K562 (cell line): ENCODE data around the gene PRPH2. TPM values are rescaled to one million over a fixed set of nuclear protein-coding genes. Genes with fewer than 3 reads are reported as not detected.

ENCODE experiments used
- ATAC-seq: fragments of 200-7000 bp; cut with Tn5 transposase; 3 replicates; pipeline ENCODE4 v1.9.1; 2020; ENCODE audit warnings: moderate library complexity
- BruUV-seq: library from RNA; stranded (reverse); fragments of 400-500 nt; replicated peaks from 2 replicates; lab custom pipeline; 2021; lab: Mats Ljungman, UMichigan
- CTCF ChIA-PET: fragments of 300-600 bp; formaldehyde crosslinking; extraction: SDS; loops from one replicate; lab custom pipeline; 2021; ENCODE audit warnings: low intra/inter-chr PET ratio; lab: Yijun Ruan, JAX
- POLR2A ChIA-PET: fragments of 300-600, 350-650 bp; sonication (Branson Sonifier 250); formaldehyde crosslinking; extraction: SDS; loops from one replicate; lab custom pipeline; 2021; ENCODE audit warnings: antibody characterized with exemption, inconsistent platforms; lab: Yijun Ruan, JAX
- DNase-seq, 4 experiments: peaks; one replicate each; pipeline versions ENCODE4 v3.0.0 to v3.0.0-alpha.2; 2011 to 2018; ENCODE audit warnings: low spot score in 3 of 4, mixed read lengths in 3 of 4; ENCODE audit errors: extremely low read depth in 1 of 4
- FAIRE-seq: peaks from 2 replicates; lab custom pipeline; 2011; peaks lifted over from hg19 to GRCh38; lab: Jason Lieb, UNC
- H2AFZ ChIP-seq: 2 replicates; pipeline ENCODE4 v1.6.0; 2011; ENCODE audit warnings: low read depth, low read length, control low read depth, inconsistent platforms
- H3K27ac ChIP-seq: fragments of 200-600 bp; 3 replicates; pipeline ENCODE4 v1.8.0; 2011; ENCODE audit warnings: low read depth, mild to moderate bottlenecking, control low read depth, inconsistent platforms, low read length, moderate library complexity, mixed read lengths; ENCODE audit errors: extremely low read depth
- H3K27me3 ChIP-seq, 2 experiments: fragments of 300-600 bp in 1 of 2; 2 replicates in 1 of 2; 3 replicates in 1 of 2; pipeline versions ENCODE4 v1.6.0 to v1.8.0; 2011; ENCODE audit warnings: inconsistent platforms in 2 of 2, low read length in 2 of 2, mild to moderate bottlenecking in 1 of 2, mixed read lengths in 1 of 2, moderate library complexity in 1 of 2; ENCODE audit not compliant: control insufficient read depth in 2 of 2, insufficient read depth in 2 of 2
- H3K36me3 ChIP-seq: fragments of 300-600 bp; 3 replicates; pipeline ENCODE4 v1.8.0; 2011; ENCODE audit warnings: mild to moderate bottlenecking, low read length, inconsistent platforms; ENCODE audit not compliant: control insufficient read depth, insufficient read depth
- H3K4me1 ChIP-seq, 2 experiments: fragments of 200-600 bp in 1 of 2; replicated peaks in 1 of 2; 2 replicates in 1 of 2; 3 replicates in 1 of 2; pipeline versions ENCODE4 v1.5.1 to v1.8.0; 2011; ENCODE audit warnings: inconsistent platforms in 2 of 2, low read length in 2 of 2, mild to moderate bottlenecking in 1 of 2, mixed read lengths in 1 of 2, moderate library complexity in 1 of 2; ENCODE audit not compliant: control insufficient read depth in 2 of 2, insufficient read depth in 2 of 2
- H3K4me2 ChIP-seq: 2 replicates; pipeline ENCODE4 v1.6.1; 2011; ENCODE audit warnings: low read length, control low read depth, inconsistent platforms, mixed read lengths; ENCODE audit not compliant: insufficient read depth
- H3K4me3 ChIP-seq: fragments of 200-600 bp; sonication (generic), shearing (Covaris generic); 2 replicates; pipeline ENCODE4 v1.5.1; 2016; ENCODE audit warnings: control low read depth, inconsistent platforms
- H3K79me2 ChIP-seq: fragments of 200-600 bp; 3 replicates; pipeline ENCODE4 v1.8.0; 2011; ENCODE audit warnings: low read length, inconsistent platforms; ENCODE audit not compliant: control insufficient read depth, insufficient read depth
- H3K9ac ChIP-seq, 2 experiments: 2 replicates each; pipeline versions ENCODE4 v1.6.0 to v1.6.1; 2011; ENCODE audit warnings: low read depth in 2 of 2, low read length in 2 of 2, control low read depth in 1 of 2, inconsistent platforms in 1 of 2, mild to moderate bottlenecking in 1 of 2, mixed read lengths in 1 of 2; ENCODE audit not compliant: insufficient read depth in 1 of 2
- H3K9me1 ChIP-seq: one replicate; pipeline ENCODE4 v1.6.0; 2011; ENCODE audit warnings: inconsistent platforms, mild to moderate bottlenecking, low read length, moderate library complexity; ENCODE audit not compliant: control insufficient read depth, insufficient read depth
- H3K9me3 ChIP-seq: replicated peaks from 2 replicates; pipeline ENCODE4 v1.5.1; 2011; ENCODE audit warnings: low read depth, low read length, inconsistent platforms; ENCODE audit not compliant: control insufficient read depth, insufficient read depth
- H4K20me1 ChIP-seq: replicated peaks from 2 replicates; pipeline ENCODE4 v1.6.1; 2011; ENCODE audit warnings: low read length, inconsistent platforms, mixed read lengths; ENCODE audit not compliant: control insufficient read depth, insufficient read depth
- ESRRA ChIP-seq: fragments of 450-650 bp; IDR thresholded peaks from 2 replicates; pipeline ENCODE4 v1.6.1; 2014; ENCODE audit warnings: low read depth, mild to moderate bottlenecking, moderate library complexity, borderline replicate concordance
- ZEB2 ChIP-seq: fragments of 450-650 bp; IDR thresholded peaks from 2 replicates; pipeline ENCODE4 v1.6.1; 2016
- ZNF445 ChIP-seq: fragments of 250-450 bp; sonication (Bioruptor Pico); IDR thresholded peaks from 2 replicates; pipeline ENCODE4 v1.4.0; 2020; ENCODE audit warnings: low read depth, mild to moderate bottlenecking, moderate library complexity
- ZNF695 ChIP-seq: fragments of 450-650 bp; formaldehyde crosslinking; IDR thresholded peaks from 2 replicates; pipeline ENCODE4 v1.4.0; 2020; ENCODE audit warnings: mild to moderate bottlenecking, moderate library complexity
- whole genome bisulfite sequencing: fragments of 100-300 bp; shearing (Covaris generic); methylation state at CpG from one replicate; pipeline ENCODE4 v1.1.6; 2016; ENCODE audit warnings: low coverage, mixed read lengths; ENCODE audit not compliant: insufficient coverage; ENCODE audit errors: missing lambda C conversion rate; 5-methylcytosine and 5-hydroxymethylcytosine counted together
- in situ Hi-C: fragments of 300-500 bp; cut with MboI; formaldehyde crosslinking; loops from 4 replicates; pipeline ENCODE4 v1.15.0; 2018; ENCODE audit warnings: inconsistent platforms, mixed read lengths
- intact Hi-C: fragments of 100-400 bp; cut with micrococcal nuclease; formaldehyde crosslinking; loops from 2 replicates; pipeline ENCODE4 v1.14.2; 2022
- polyA plus RNA-seq, 8 experiments: library from polyadenylated mRNA; depleted of rRNA in 4 of 8; stranded (reverse) in 5 of 8; unstranded in 3 of 8; fragments of >200 nt; fragmentation: Nextera tagmentation in 2 of 8; fragmentation: Illumina TruSeq in 1 of 8; extraction: Ambion mirVana in 2 of 8; extraction: Trizol in 1 of 8; gene quantifications; 2 replicates each; pipeline versions ENCODE4 v1.2.1 to v1.2.3, GENCODE V29; 2011 to 2014; ENCODE audit warnings: inconsistent platforms in 1 of 8, missing spikeins in 1 of 8
- small RNA-seq: library from RNA; depleted of rRNA; stranded (forward); fragments of <200 nt; gene quantifications from one replicate; pipeline ENCODE3, GENCODE V24; 2014
- total RNA-seq, 7 experiments: library from RNA; depleted of rRNA in 6 of 7; stranded (reverse); fragments of >200 nt in 6 of 7; fragmentation: Illumina TruSeq in 2 of 7; extraction: Trizol in 2 of 7; gene quantifications; 2 replicates each; pipeline versions ENCODE4 v1.2.1 to v1.2.3, GENCODE V29; 2011 to 2021; ENCODE audit warnings: low replicate concordance in 1 of 7

Gene PRPH2
- total and polyA plus RNA-seq, 9 of the 15 experiments (the other 6 are each of a cell fraction or from before 2014, with no cell fraction given): 0.03 to 0.11 (median 0.03) TPM; not detected in 5

DNA sequence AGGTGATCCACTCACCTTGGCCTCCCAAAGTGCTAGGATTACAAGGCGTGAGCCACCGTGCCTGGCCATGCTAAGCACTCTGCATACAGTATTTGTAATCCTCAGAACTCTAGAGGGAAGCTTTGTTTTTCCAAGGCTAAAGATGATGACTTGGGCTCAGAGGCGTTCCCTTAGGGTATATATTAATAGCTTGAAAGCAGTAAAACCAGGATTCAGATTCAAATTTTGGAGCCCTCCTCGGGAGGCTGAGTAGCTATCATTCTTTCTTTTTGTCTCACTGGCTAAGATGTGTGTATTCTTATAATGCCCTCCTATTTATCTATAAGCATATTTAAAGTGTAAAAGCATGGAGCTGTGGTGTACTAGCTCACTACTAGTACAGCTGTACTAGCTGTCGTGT lies 68.5 kb downstream of the PRPH2 start:
- no peak for FAIRE-seq
- CTCF ChIA-PET: no interaction called here

DNA sequence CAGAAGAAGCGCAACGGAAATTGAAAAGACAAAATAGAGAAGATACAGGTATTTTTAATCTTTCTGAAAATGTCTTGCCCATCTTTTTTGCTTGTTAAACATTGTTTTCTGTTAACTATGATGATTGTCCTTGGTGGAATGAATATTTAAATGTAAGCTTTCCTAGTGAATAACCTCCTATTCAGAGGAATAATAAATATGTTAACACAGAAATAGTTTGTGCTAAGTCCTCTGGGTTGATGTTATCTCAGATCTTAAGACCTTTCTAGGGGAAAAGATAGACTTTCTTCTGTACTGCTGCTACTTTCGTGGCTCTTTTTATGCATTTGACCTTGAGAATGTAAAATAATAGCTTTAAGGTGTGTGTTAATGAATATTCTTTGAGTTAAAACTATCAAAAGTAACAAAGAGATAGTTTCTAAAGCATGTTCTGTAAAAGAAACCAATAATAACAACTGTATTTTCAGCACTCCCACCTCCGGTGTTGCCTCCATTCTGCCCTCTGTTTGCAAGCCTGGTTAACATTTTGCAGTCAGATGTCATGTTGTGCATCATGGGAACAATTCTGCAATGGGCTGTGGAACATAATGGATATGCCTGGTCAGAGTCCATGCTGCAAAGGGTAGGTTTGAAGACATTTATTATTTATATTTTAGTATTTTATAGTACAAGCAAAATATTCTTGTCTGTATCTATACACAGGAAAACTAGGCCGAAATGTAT lies 70.2 kb downstream of the PRPH2 start:
- H3K27me3 ChIP-seq: no peaks in the 10 kb centered on the region
- TF ChIP-seq ESRRA (0 out of 2 replicates have a peak, but pooled peaks have one; percentile 38), ZNF445 (CRISPR knock-in tag) (no peak), ZNF695 (CRISPR knock-in tag) (no peak)
- peaks cover 67% of the 10 kb centered on the region for H3K36me3 ChIP-seq
- intact Hi-C loops: no loop called here
- no peak for DNase-seq
- no peak overlapping the region for H2AFZ ChIP-seq
- in situ Hi-C loops: no loop called here
- H3K9ac ChIP-seq: no peak overlapping the region
- FAIRE-seq: no peak
- ChIA-PET CTCF (interaction anchor here (1.0 kb wide), 1 partner anchor 10 kb away, joined by 4 read pairs; no protein-coding TSS in a partner anchor), POLR2A (interaction anchor here (0.7 kb wide), 1 partner anchor 52 kb away, joined by 3 read pairs; no protein-coding TSS in a partner anchor)
- BruUV-seq: no TSS peak
- H3K9me1 ChIP-seq: no peaks in the 10 kb centered on the region
- H4K20me1 ChIP-seq: no peaks in the 10 kb centered on the region
- WGBS: 87% methylated on average over 5 of the region's 5 CpGs
- H3K79me2 ChIP-seq: no peaks in the 10 kb centered on the region
- ATAC-seq: no peak
- no peak overlapping the region for H3K4me2 ChIP-seq
- no peaks in the 10 kb centered on the region for H3K9me3 ChIP-seq
- H3K4me3 ChIP-seq: no peak overlapping the region
- no peaks in the 10 kb centered on the region for H3K4me1 ChIP-seq
- H3K27ac ChIP-seq: no peak overlapping the region

More for the DNA sequence above, 68.5 kb downstream of the PRPH2 start:
- Histone ChIP-seq H3K4me3 (no peak overlapping the region), H3K9me3 (no peaks in the 10 kb centered on the region), H3K4me1 (no peaks in the 10 kb centered on the region), H3K9ac (no peak overlapping the region), H4K20me1 (no peaks in the 10 kb centered on the region), H3K79me2 (no peaks in the 10 kb centered on the region), H2AFZ (no peak overlapping the region), H3K27me3 (no peaks in the 10 kb centered on the region), H3K36me3 (peaks cover 76% of the 10 kb centered on the region), H3K27ac (no peak overlapping the region), H3K4me2 (no peak overlapping the region), H3K9me1 (no peaks in the 10 kb centered on the region)
- BruUV-seq: no TSS peak
- no peak for ATAC-seq
- in situ Hi-C loops (no loop called here), intact Hi-C loops (no loop called here)
- TF ChIP-seq ZEB2: no peak
- POLR2A ChIA-PET: interaction anchor here (0.6 to 1.0 kb wide), 3 partner anchors 45 to 79 kb away, joined by 3 read pairs; partner anchors contain the start of gene PRPH2
- WGBS: 92% methylated on average over 5 of the region's 5 CpGs
- no peak for DNase-seq

Small RNAs within 50 kb of the gene (small RNA-seq; reads per million reads assigned to genes)
- gene RNU6-890P: not detected

Other genes starting within 250 kb of the PRPH2 start
- gene UBR2, start 158.6 kb downstream of the PRPH2 start, total RNA-seq (2014; rRNA removed): 23.4 and 26.8 TPM in 2 replicates
- 38.9 and 41.3 TPM in 2 replicates for gene UBR2, start 158.6 kb downstream of the PRPH2 start, total RNA-seq (2014; rRNA removed; fragmentation: Illumina TruSeq; extraction: Trizol)
- 34.4 and 35.0 TPM in 2 replicates for gene UBR2, start 158.6 kb downstream of the PRPH2 start, total RNA-seq (2015; rRNA removed; fragmentation: Illumina TruSeq; extraction: Trizol)
- 33.5 and 35.3 TPM in 2 replicates for gene UBR2, start 158.6 kb downstream of the PRPH2 start, total RNA-seq (2021)
- gene UBR2, start 158.6 kb downstream of the PRPH2 start, polyA plus RNA-seq (2011; rRNA removed): 29.5 and 35.4 TPM in 2 replicates
- 17.2 and 21.4 TPM in 2 replicates for gene UBR2, start 158.6 kb downstream of the PRPH2 start, polyA plus RNA-seq (2014; fragmentation: Illumina TruSeq; extraction: Trizol)
- 10 to 100 TPM in 1 of 2 experiments, 1 to 10 TPM in 1; 9.1 to 13.1 TPM for gene UBR2, start 158.6 kb downstream of the PRPH2 start, polyA plus RNA-seq (2014; fragmentation: Nextera tagmentation; extraction: Ambion mirVana)
- gene UBR2, start 158.6 kb downstream of the PRPH2 start, polyA plus RNA-seq (2014; rRNA removed): 14.7 and 16.4 TPM in 2 replicates
- gene TBCC, start 23.5 kb upstream of the PRPH2 start, total RNA-seq (2014; rRNA removed): 34.1 and 55.1 TPM in 2 replicates
- 16.1 and 20.9 TPM in 2 replicates for gene TBCC, start 23.5 kb upstream of the PRPH2 start, total RNA-seq (2014; rRNA removed; fragmentation: Illumina TruSeq; extraction: Trizol)
- gene TBCC, start 23.5 kb upstream of the PRPH2 start, total RNA-seq (2015; rRNA removed; fragmentation: Illumina TruSeq; extraction: Trizol): 31.3 and 31.9 TPM in 2 replicates
- gene TBCC, start 23.5 kb upstream of the PRPH2 start, total RNA-seq (2021): 27.8 and 28.7 TPM in 2 replicates
- 16.5 and 19.5 TPM in 2 replicates for gene TBCC, start 23.5 kb upstream of the PRPH2 start, polyA plus RNA-seq (2011; rRNA removed)
- 23.3 and 24.8 TPM in 2 replicates for gene TBCC, start 23.5 kb upstream of the PRPH2 start, polyA plus RNA-seq (2014; fragmentation: Illumina TruSeq; extraction: Trizol)
- gene TBCC, start 23.5 kb upstream of the PRPH2 start, polyA plus RNA-seq (2014; fragmentation: Nextera tagmentation; extraction: Ambion mirVana): 1 to 10 TPM; 2.8 to 5.0 TPM
- gene TBCC, start 23.5 kb upstream of the PRPH2 start, polyA plus RNA-seq (2014; rRNA removed): 28.9 and 29.5 TPM in 2 replicates
- 3.7 and 4.4 TPM in 2 replicates for gene BICRAL, start 59.5 kb upstream of the PRPH2 start, total RNA-seq (2014; rRNA removed)
- gene BICRAL, start 59.5 kb upstream of the PRPH2 start, total RNA-seq (2014; rRNA removed; fragmentation: Illumina TruSeq; extraction: Trizol): 5.6 and 6.6 TPM in 2 replicates
- gene BICRAL, start 59.5 kb upstream of the PRPH2 start, total RNA-seq (2015; rRNA removed; fragmentation: Illumina TruSeq; extraction: Trizol): 5.2 and 5.7 TPM in 2 replicates
- 9.2 and 10.2 TPM in 2 replicates for gene BICRAL, start 59.5 kb upstream of the PRPH2 start, total RNA-seq (2021)
- 10.1 and 11.9 TPM in 2 replicates for gene BICRAL, start 59.5 kb upstream of the PRPH2 start, polyA plus RNA-seq (2011; rRNA removed)
- gene BICRAL, start 59.5 kb upstream of the PRPH2 start, polyA plus RNA-seq (2014; fragmentation: Illumina TruSeq; extraction: Trizol): 9.7 and 10.4 TPM in 2 replicates
- 1 to 10 TPM; 1.2 to 1.4 TPM for gene BICRAL, start 59.5 kb upstream of the PRPH2 start, polyA plus RNA-seq (2014; fragmentation: Nextera tagmentation; extraction: Ambion mirVana)
- gene BICRAL, start 59.5 kb upstream of the PRPH2 start, polyA plus RNA-seq (2014; rRNA removed): 5.3 and 6.2 TPM in 2 replicates
- 129 and 147 TPM in 2 replicates for gene RPL7L1, start 157.0 kb upstream of the PRPH2 start, total RNA-seq (2014; rRNA removed)
- gene RPL7L1, start 157.0 kb upstream of the PRPH2 start, total RNA-seq (2014; rRNA removed; fragmentation: Illumina TruSeq; extraction: Trizol): 259 and 281 TPM in 2 replicates
- gene RPL7L1, start 157.0 kb upstream of the PRPH2 start, total RNA-seq (2015; rRNA removed; fragmentation: Illumina TruSeq; extraction: Trizol): 211 and 222 TPM in 2 replicates
- 146 and 150 TPM in 2 replicates for gene RPL7L1, start 157.0 kb upstream of the PRPH2 start, total RNA-seq (2021)
- gene RPL7L1, start 157.0 kb upstream of the PRPH2 start, polyA plus RNA-seq (2011; rRNA removed): 104 and 152 TPM in 2 replicates
- 216 and 255 TPM in 2 replicates for gene RPL7L1, start 157.0 kb upstream of the PRPH2 start, polyA plus RNA-seq (2014; fragmentation: Illumina TruSeq; extraction: Trizol)
- 100 to 1,000 TPM; 164 to 176 TPM for gene RPL7L1, start 157.0 kb upstream of the PRPH2 start, polyA plus RNA-seq (2014; fragmentation: Nextera tagmentation; extraction: Ambion mirVana)
- 135 and 153 TPM in 2 replicates for gene RPL7L1, start 157.0 kb upstream of the PRPH2 start, polyA plus RNA-seq (2014; rRNA removed)
- gene PTCRA, start 193.5 kb upstream of the PRPH2 start, total RNA-seq (2014; rRNA removed): not detected in 2 replicates
- gene PTCRA, start 193.5 kb upstream of the PRPH2 start, total RNA-seq (2014; rRNA removed; fragmentation: Illumina TruSeq; extraction: Trizol): not detected in 2 replicates
- not detected in 2 replicates for gene PTCRA, start 193.5 kb upstream of the PRPH2 start, total RNA-seq (2015; rRNA removed; fragmentation: Illumina TruSeq; extraction: Trizol)
- not detected in 2 replicates for gene PTCRA, start 193.5 kb upstream of the PRPH2 start, total RNA-seq (2021)
- gene PTCRA, start 193.5 kb upstream of the PRPH2 start, polyA plus RNA-seq (2011; rRNA removed): 0.22 TPM in 1 of 2 replicates, not detected in the other
- gene PTCRA, start 193.5 kb upstream of the PRPH2 start, polyA plus RNA-seq (2014; fragmentation: Illumina TruSeq; extraction: Trizol): not detected in 2 replicates
- gene PTCRA, start 193.5 kb upstream of the PRPH2 start, polyA plus RNA-seq (2014; fragmentation: Nextera tagmentation; extraction: Ambion mirVana): not detected
- gene PTCRA, start 193.5 kb upstream of the PRPH2 start, polyA plus RNA-seq (2014; rRNA removed): 0.21 TPM in 1 of 2 replicates, not detected in the other
- gene CNPY3, start 206.9 kb upstream of the PRPH2 start, total RNA-seq (2014; rRNA removed): 20.0 and 26.6 TPM in 2 replicates
- 11.5 and 15.0 TPM in 2 replicates for gene CNPY3, start 206.9 kb upstream of the PRPH2 start, total RNA-seq (2014; rRNA removed; fragmentation: Illumina TruSeq; extraction: Trizol)
- 23.5 and 24.6 TPM in 2 replicates for gene CNPY3, start 206.9 kb upstream of the PRPH2 start, total RNA-seq (2015; rRNA removed; fragmentation: Illumina TruSeq; extraction: Trizol)
- 32.4 and 32.8 TPM in 2 replicates for gene CNPY3, start 206.9 kb upstream of the PRPH2 start, total RNA-seq (2021)
- 21.0 and 21.2 TPM in 2 replicates for gene CNPY3, start 206.9 kb upstream of the PRPH2 start, polyA plus RNA-seq (2011; rRNA removed)
- gene CNPY3, start 206.9 kb upstream of the PRPH2 start, polyA plus RNA-seq (2014; fragmentation: Illumina TruSeq; extraction: Trizol): 34.4 and 37.4 TPM in 2 replicates
- 1 to 10 TPM; 2.4 to 3.9 TPM for gene CNPY3, start 206.9 kb upstream of the PRPH2 start, polyA plus RNA-seq (2014; fragmentation: Nextera tagmentation; extraction: Ambion mirVana)
- gene CNPY3, start 206.9 kb upstream of the PRPH2 start, polyA plus RNA-seq (2014; rRNA removed): 27.0 and 30.5 TPM in 2 replicates
- gene GNMT, start 238.2 kb upstream of the PRPH2 start, total RNA-seq (2014; rRNA removed): not detected in 2 replicates
- gene GNMT, start 238.2 kb upstream of the PRPH2 start, total RNA-seq (2014; rRNA removed; fragmentation: Illumina TruSeq; extraction: Trizol): not detected in 2 replicates
- not detected in 2 replicates for gene GNMT, start 238.2 kb upstream of the PRPH2 start, total RNA-seq (2015; rRNA removed; fragmentation: Illumina TruSeq; extraction: Trizol)
- 0.18 and 0.29 TPM in 2 replicates for gene GNMT, start 238.2 kb upstream of the PRPH2 start, total RNA-seq (2021)
- 0.11 and 0.19 TPM in 2 replicates for gene GNMT, start 238.2 kb upstream of the PRPH2 start, polyA plus RNA-seq (2011; rRNA removed)
- gene GNMT, start 238.2 kb upstream of the PRPH2 start, polyA plus RNA-seq (2014; fragmentation: Illumina TruSeq; extraction: Trizol): 0.15 TPM in 1 of 2 replicates, not detected in the other
- not detected for gene GNMT, start 238.2 kb upstream of the PRPH2 start, polyA plus RNA-seq (2014; fragmentation: Nextera tagmentation; extraction: Ambion mirVana)
- not detected in 2 replicates for gene GNMT, start 238.2 kb upstream of the PRPH2 start, polyA plus RNA-seq (2014; rRNA removed)